ENCODE results near the gene HBQ1.

Gene HBQ1

DNA sequence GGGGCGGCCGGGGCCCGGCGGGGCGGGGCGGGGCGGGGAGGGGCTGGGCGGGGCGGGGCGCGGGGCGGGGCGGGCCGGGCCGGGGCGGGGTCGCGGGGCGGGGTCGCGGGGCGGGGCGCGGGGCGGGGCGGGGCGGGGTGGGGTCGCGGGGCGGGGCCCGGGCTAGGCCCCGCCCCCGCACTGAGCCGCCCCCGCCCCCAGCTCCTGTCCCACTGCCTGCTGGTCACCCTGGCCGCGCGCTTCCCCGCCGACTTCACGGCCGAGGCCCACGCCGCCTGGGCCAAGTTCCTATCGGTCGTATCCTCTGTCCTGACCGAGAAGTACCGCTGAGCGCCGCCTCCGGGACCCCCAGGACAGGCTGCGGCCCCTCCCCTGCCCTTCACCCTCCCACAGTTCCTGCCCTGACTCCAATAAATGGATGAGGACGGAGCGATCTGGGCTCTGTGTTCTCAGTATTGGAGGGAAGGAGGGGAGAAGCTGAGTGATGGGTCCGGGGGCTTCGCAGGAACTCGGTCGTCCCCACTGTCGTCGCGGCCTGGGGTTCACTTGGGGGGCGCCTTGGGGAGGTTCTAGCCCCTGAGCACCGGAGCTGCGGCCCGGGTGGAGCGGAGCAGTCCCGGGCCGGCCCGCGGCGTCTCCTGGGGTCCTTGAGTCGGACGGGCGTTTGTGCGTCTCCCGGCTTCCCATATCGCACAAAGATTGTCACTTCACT, 15.3 kb upstream of the HBQ1 start:
- no peak for DNase-seq
- in situ Hi-C loops (cut with HindIII; ENCODE audit: low pct_ligation_motif_present, low sequenced_read_pairs), result no loop called here
- Histone ChIP-seq H3K4me3 (ENCODE audit: low read depth, low read length) (no peak overlapping the region), H3K36me3 (replicated peaks) (no peaks in the 10 kb centered on the region), H3K27me3 (replicated peaks) (peaks cover 32% of the 10 kb centered on the region), H3K27ac (no peak overlapping the region)
- TF ChIP-seq, protein P1, sequence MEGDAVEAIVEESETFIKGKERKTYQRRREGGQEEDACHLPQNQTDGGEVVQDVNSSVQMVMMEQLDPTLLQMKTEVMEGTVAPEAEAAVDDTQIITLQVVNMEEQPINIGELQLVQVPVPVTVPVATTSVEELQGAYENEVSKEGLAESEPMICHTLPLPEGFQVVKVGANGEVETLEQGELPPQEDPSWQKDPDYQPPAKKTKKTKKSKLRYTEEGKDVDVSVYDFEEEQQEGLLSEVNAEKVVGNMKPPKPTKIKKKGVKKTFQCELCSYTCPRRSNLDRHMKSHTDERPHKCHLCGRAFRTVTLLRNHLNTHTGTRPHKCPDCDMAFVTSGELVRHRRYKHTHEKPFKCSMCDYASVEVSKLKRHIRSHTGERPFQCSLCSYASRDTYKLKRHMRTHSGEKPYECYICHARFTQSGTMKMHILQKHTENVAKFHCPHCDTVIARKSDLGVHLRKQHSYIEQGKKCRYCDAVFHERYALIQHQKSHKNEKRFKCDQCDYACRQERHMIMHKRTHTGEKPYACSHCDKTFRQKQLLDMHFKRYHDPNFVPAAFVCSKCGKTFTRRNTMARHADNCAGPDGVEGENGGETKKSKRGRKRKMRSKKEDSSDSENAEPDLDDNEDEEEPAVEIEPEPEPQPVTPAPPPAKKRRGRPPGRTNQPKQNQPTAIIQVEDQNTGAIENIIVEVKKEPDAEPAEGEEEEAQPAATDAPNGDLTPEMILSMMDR (IDR thresholded peaks at IDR 0.05; ENCODE audit: low read depth, low read length, missing control alignments), result no peak

DNA sequence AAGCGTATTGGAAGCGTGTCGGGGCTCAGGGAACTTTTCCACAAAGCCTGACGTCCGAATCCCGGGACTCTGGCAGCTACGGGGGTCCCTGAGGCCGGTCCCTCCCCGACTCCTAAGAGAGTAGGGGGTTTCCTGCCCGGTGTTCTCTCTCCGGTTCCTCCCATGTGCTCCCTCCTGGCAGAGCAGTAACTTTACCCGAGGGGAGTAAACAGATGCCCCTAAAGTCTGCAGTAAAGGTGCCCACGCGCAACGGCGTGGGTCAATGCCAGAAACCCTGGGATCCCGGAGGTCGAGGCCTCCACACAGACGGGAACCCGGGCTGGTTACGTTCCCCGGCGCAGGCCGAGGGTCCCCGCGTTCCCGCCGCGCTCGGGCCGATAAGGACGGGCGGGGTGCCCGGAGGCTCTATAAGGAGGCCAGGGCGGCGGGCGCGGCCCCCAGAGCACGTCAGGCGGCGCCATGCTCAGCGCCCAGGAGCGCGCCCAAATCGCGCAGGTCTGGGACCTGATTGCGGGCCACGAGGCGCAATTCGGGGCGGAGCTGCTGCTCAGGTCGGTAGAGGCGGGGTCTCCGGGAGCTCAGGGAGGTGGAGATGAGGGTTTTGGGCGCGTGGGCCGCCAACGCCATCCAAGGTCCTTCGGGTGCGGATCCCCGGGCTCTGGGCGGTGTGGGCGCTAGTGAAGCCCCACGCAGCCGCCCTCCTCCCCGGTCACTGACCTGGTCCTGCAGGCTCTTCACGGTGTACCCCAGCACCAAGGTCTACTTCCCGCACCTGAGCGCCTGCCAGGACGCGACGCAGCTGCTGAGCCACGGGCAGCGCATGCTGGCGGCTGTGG, 14.5 kb upstream of the HBQ1 start, which contains the start of gene HBM:
Gene HBM (plus strand): TSS at position 440 of the 836 bp plus-strand sequence. CDS start 20 bp downstream, at position 460.
- Histone ChIP-seq H3K27ac (no peak within 1 kb of the TSS), H3K36me3 (replicated peaks) (no peaks in the 10 kb centered on the region), H3K27me3 (replicated peaks) (peaks cover 32% of the 10 kb centered on the region), H3K4me3 (ENCODE audit: low read depth, low read length) (no peak within 1 kb of the TSS)
- TF ChIP-seq, protein P1 (IDR thresholded peaks at IDR 0.05; ENCODE audit: low read depth, low read length, missing control alignments), result no peak
- no peak for DNase-seq
- in situ Hi-C loops (cut with HindIII; ENCODE audit: low pct_ligation_motif_present, low sequenced_read_pairs), result no loop called here

DNA sequence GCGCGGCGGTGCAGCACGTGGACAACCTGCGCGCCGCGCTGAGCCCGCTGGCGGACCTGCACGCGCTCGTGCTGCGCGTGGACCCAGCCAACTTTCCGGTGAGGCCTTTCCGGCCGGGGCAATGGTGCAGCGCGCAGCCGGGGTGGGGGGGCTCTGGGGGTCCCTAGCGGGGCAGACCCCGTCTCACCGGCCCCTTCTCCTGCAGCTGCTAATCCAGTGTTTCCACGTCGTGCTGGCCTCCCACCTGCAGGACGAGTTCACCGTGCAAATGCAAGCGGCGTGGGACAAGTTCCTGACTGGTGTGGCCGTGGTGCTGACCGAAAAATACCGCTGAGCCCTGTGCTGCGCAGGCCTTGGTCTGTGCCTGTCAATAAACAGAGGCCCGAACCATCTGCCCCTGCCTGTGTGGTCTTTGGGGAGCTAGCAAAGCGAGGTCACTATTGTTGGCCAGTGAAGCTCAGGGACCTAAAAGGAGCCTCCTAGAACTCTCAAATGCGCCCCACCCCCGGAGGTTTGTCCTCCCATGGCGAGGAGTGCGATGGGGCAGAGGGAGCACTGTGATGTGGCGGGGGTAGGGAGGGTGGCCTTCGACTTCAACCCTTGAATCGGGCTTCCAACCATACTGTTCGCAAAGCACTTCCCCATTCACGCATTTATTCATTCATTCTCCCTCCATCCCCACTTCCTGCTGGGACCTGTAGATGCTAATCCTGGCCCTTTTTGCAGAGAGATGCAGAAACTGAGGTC, 13.7 kb upstream of the HBQ1 start:
- H3K27me3 ChIP-seq (replicated peaks), result peaks cover 38% of the 10 kb centered on the region
- TF ChIP-seq, protein P1 (IDR thresholded peaks at IDR 0.05; ENCODE audit: low read depth, low read length, missing control alignments), result no peak
- H3K36me3 ChIP-seq (replicated peaks), result no peaks in the 10 kb centered on the region
- H3K4me3 ChIP-seq (ENCODE audit: low read depth, low read length), result no peak overlapping the region
- DNase-seq, result no peak
- in situ Hi-C loops (cut with HindIII; ENCODE audit: low pct_ligation_motif_present, low sequenced_read_pairs), result no loop called here
- H3K27ac ChIP-seq, result no peak overlapping the region

DNA sequence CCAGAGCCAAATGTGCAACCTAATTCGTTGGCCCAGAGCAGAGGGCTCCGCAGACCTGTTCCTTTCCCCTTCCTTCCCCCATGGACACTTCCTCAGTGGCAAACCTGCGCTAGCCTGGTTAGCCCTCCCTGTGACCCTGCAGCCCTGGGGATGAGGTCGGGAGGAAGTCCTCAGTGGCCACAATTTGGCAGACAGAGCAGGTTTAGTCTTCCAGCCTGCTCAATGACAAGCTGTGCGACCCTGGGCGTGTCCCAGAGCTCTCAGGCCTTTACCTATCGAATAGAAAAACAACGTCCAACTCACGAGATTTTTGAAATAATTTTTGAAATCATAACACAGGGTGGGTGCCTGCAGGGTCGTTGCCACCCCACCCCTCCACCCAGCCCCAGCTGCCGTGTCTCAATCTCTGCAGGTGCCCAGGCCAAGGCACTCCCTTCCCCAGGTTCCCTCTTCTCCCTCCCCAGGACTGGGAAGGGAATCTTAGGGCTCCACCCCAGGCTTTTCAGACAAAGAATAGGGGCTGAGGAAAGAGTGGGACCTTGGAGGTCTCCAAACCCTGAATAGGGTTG, 13.1 kb upstream of the HBQ1 start:
- no peaks in the 10 kb centered on the region for H3K36me3 ChIP-seq (replicated peaks)
- in situ Hi-C loops (cut with HindIII; ENCODE audit: low pct_ligation_motif_present, low sequenced_read_pairs), result no loop called here
- peaks cover 41% of the 10 kb centered on the region for H3K27me3 ChIP-seq (replicated peaks)
- no peak overlapping the region for H3K4me3 ChIP-seq (ENCODE audit: low read depth, low read length)
- H3K27ac ChIP-seq, result no peak overlapping the region
- TF ChIP-seq, protein P1 (IDR thresholded peaks at IDR 0.05; ENCODE audit: low read depth, low read length, missing control alignments), result no peak
- no peak for DNase-seq

DNA sequence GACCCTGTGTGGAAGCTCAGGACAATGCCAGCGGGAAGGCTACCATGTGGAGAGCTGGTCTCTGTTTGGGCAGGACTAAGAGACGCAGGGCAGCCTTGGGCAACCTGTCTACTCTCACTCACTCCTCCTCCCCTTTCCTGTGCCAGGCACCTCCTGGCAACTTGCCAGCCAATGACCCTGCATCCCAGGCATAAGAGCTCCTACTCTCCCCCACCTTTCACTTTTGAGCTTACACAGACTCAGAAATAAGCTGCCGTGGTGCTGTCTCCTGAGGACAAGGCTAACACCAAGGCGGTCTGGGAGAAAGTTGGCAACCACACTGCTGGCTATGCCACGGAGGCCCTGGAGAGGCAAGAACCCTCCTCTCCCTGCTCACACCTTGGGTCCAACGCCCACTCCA, 11.8 kb upstream of the HBQ1 start:
- DNase-seq, result no peak
- Histone ChIP-seq H3K27ac (no peak overlapping the region), H3K27me3 (replicated peaks) (peaks cover 43% of the 10 kb centered on the region), H3K4me3 (ENCODE audit: low read depth, low read length) (no peak overlapping the region), H3K36me3 (replicated peaks) (no peaks in the 10 kb centered on the region)
- in situ Hi-C loops (cut with HindIII; ENCODE audit: low pct_ligation_motif_present, low sequenced_read_pairs), result no loop called here
- TF ChIP-seq, protein P1 (IDR thresholded peaks at IDR 0.05; ENCODE audit: low read depth, low read length, missing control alignments), result no peak

Data from brain microvascular endothelial cell (primary cell).